HG03108 (cell line): ENCODE data around the gene CHST11.

Source experiments
- ATAC-seq: cut with Tn5 transposase; IDR thresholded peaks from one replicate; pipeline ENCODE4 v1.9.1; 2021; ENCODE audit warnings: moderate library complexity; ENCODE audit not compliant: unreplicated experiment

Gene CHST11

GRCh38 chr12:104459368-104459909, 2.7 kb downstream of the CHST11 start:
- no peak for ATAC-seq

- ATAC-seq: no peak
Observed at GRCh38 chr12:104460041-104460719, 3.4 kb downstream of the CHST11 start.

- ATAC-seq: no peak
Observed at GRCh38 chr12:104460973-104461698, 4.4 kb downstream of the CHST11 start.

- no peak for ATAC-seq
Observed at GRCh38 chr12:104462325-104462724, 5.6 kb downstream of the CHST11 start.

- ATAC-seq: peak; percentile 35
Observed at GRCh38 chr12:104462931-104463339, 6.2 kb downstream of the CHST11 start.

- ATAC-seq: no peak
Observed at GRCh38 chr12:104463368-104463767, 6.6 kb downstream of the CHST11 start.

- ATAC-seq: no peak
Observed at GRCh38 chr12:104464899-104465298, 8.2 kb downstream of the CHST11 start.

- no peak for ATAC-seq
Observed at GRCh38 chr12:104466709-104467345, 10.1 kb downstream of the CHST11 start.

GRCh38 chr12:104467346-104467837, 10.6 kb downstream of the CHST11 start:
- ATAC-seq: no peak

GRCh38 chr12:104468371-104468770, 11.6 kb downstream of the CHST11 start:
- no peak for ATAC-seq

- no peak for ATAC-seq
Observed at GRCh38 chr12:104469066-104469465, 12.3 kb downstream of the CHST11 start.

- ATAC-seq: no peak
Observed at GRCh38 chr12:104469523-104469922, 12.8 kb downstream of the CHST11 start.

- no peak for ATAC-seq
Observed at GRCh38 chr12:104470521-104470920, 13.8 kb downstream of the CHST11 start.

- ATAC-seq: no peak
Observed at GRCh38 chr12:104471336-104471735, 14.6 kb downstream of the CHST11 start.

GRCh38 chr12:104472748-104473147, 16.0 kb downstream of the CHST11 start:
- ATAC-seq: no peak

GRCh38 chr12:104473374-104473983, 16.7 kb downstream of the CHST11 start:
- ATAC-seq: peak; percentile 55

- no peak for ATAC-seq
Observed at GRCh38 chr12:104475271-104475670, 18.5 kb downstream of the CHST11 start.

- ATAC-seq: no peak
Observed at GRCh38 chr12:104477510-104478390, 21.0 kb downstream of the CHST11 start.

GRCh38 chr12:104478396-104479122, 21.8 kb downstream of the CHST11 start:
- peak; percentile 76 for ATAC-seq
